Body of pancreas (tissue), 4 donors: Measurements from ENCODE around the gene HES5. TPM values are rescaled to one million over a fixed set of nuclear protein-coding genes. Genes with fewer than 3 reads are reported as not detected.

Experiments
- ATAC-seq: fragments of 150-250 bp; one replicate; pipeline ENCODE4 v1.9.1; 2016
- DNase-seq, 4 donors: peaks; one replicate each; pipeline ENCODE4 v3.0.0-alpha.2; 2019
- H3K27ac ChIP-seq, 4 donors: fragments of 200-600 bp; sonication (generic); 1 replicate in 3 of 4; 2 replicates in 1 of 4; pipeline versions ENCODE4 v1.5.1 to v1.6.1; 2016 to 2019; ENCODE audit warnings: mild to moderate bottlenecking in 1 of 4, mixed read lengths in 1 of 4, moderate library complexity in 1 of 4
- H3K27me3 ChIP-seq, 2 donors: fragments of 200-600 bp; sonication (generic); one replicate each; pipeline ENCODE4 v1.6.0; 2016; ENCODE audit warnings: mild to moderate bottlenecking in 1 of 2
- H3K36me3 ChIP-seq, 2 donors: fragments of 200-600 bp; sonication (generic); replicated peaks in 1 of 2; 2 replicates each; pipeline ENCODE4 v1.5.1; 2016; ENCODE audit warnings: low read depth in 2 of 2; ENCODE audit not compliant: insufficient read depth in 1 of 2
- H3K4me1 ChIP-seq: fragments of 200-600 bp; sonication (generic); one replicate; pipeline ENCODE4 v1.6.0; 2016
- H3K4me3 ChIP-seq, 2 donors: fragments of 200-600 bp; sonication (generic); 1 replicate in 1 of 2; 2 replicates in 1 of 2; pipeline ENCODE4 v1.5.1; 2016 to 2019
- H3K9me3 ChIP-seq, 3 donors: fragments of 200-600 bp; sonication (generic); 1 replicate in 2 of 3; 2 replicates in 1 of 3; pipeline ENCODE4 v1.5.1; 2016
- CTCF ChIP-seq, 7 experiments: fragments of 450-650 bp in 4 of 7; fragments of 200-600 bp in 3 of 7; sonication (generic) in 3 of 7; IDR thresholded peaks; one replicate each; pipeline ENCODE4 v1.5.1; 2016 to 2019; ENCODE audit warnings: antibody characterized with exemption in 7 of 7
- POLR2A ChIP-seq, 3 donors: fragments of 450-650 bp; IDR thresholded peaks; one replicate each; pipeline ENCODE4 v1.6.1; 2016; ENCODE audit warnings: antibody characterized with exemption in 3 of 3, mild to moderate bottlenecking in 2 of 3
- WGBS, 2 donors: methylation state at CpG; one replicate each; pipeline ENCODE4 v1.1.5; 2017; 5-methylcytosine and 5-hydroxymethylcytosine counted together
- intact Hi-C: fragments of 100-400 bp; cut with DNase I; formaldehyde crosslinking; loops from one replicate; pipeline ENCODE4 v1.15.1; 2023
- total RNA-seq, 2 donors: library from RNA; depleted of rRNA; stranded (reverse); fragments of >200 nt; gene quantifications; one replicate each; pipeline ENCODE4 v1.1.0, GENCODE V29; 2016

The HES5 gene
- total RNA-seq, 2 donors from 2014 or later: not detected

- Histone ChIP-seq H3K27ac (no peak overlapping the region), H3K9me3 (no peaks in the 10 kb centered on the region), H3K4me1 (no peaks in the 10 kb centered on the region), H3K27me3 (peaks cover 0 to 4% of the 10 kb centered on the region in 2 donors), H3K36me3 (no peaks in the 10 kb centered on the region), H3K4me3 (no peak overlapping the region)
- TF ChIP-seq CTCF (IDR thresholded peaks at IDR 0.05) (no peak), POLR2A (IDR thresholded peaks at IDR 0.05) (no peak)
- DNase-seq: no peak
- intact Hi-C loops: loop anchor here (5.0 to 10.0 kb wide), 2 partner anchors 46 to 121 kb away; partner anchors contain the start of gene PRXL2B
- 78 to 86% methylated on average over 3 to 4 of the region's 4 CpGs for WGBS, 2 donors
- ATAC-seq: no peak
Measured at GRCh38 chr1:2538376-2538775, 8.3 kb upstream of the HES5 start.

- intact Hi-C loops: loop anchor here (5.0 to 10.0 kb wide), 2 partner anchors 47 to 120 kb away; partner anchors contain the start of gene PRXL2B
- ATAC-seq (no peak), DNase-seq (no peak)
- Histone ChIP-seq H3K4me1 (no peaks in the 10 kb centered on the region), H3K36me3 (no peaks in the 10 kb centered on the region), H3K4me3 (no peak overlapping the region), H3K27ac (no peak overlapping the region), H3K27me3 (peaks cover 0 to 4% of the 10 kb centered on the region in 2 donors), H3K9me3 (no peaks in the 10 kb centered on the region)
- 79% methylated on average over 9 of the region's 9 CpGs; no CpG with 5 or more reads in 1 of the 2 donors for WGBS, 2 donors
- no peak for TF ChIP-seq CTCF (IDR thresholded peaks at IDR 0.05)
- TF ChIP-seq POLR2A (IDR thresholded peaks at IDR 0.05): no peak
Measured at GRCh38 chr1:2537784-2538115, 7.7 kb upstream of the HES5 start.

- intact Hi-C loops: loop anchor here (5.0 to 10.0 kb wide), 2 partner anchors 49 to 119 kb away; partner anchors contain the start of gene PRXL2B
- TF ChIP-seq CTCF (IDR thresholded peaks at IDR 0.05): no peak
- Histone ChIP-seq H3K27me3 (peaks cover 0 to 2% of the 10 kb centered on the region in 2 donors), H3K27ac (no peak overlapping the region), H3K4me1 (peaks cover 7% of the 10 kb centered on the region), H3K9me3 (no peaks in the 10 kb centered on the region), H3K4me3 (no peak overlapping the region), H3K36me3 (no peaks in the 10 kb centered on the region)
- ATAC-seq (no peak), DNase-seq (no peak)
- WGBS, 2 donors: 81 to 85% methylated on average over 6 to 9 of the region's 9 CpGs
Measured at GRCh38 chr1:2535981-2536380, 5.9 kb upstream of the HES5 start.

GRCh38 chr1:2535455-2535854 lies 5.4 kb upstream of the HES5 start:
- TF ChIP-seq CTCF (IDR thresholded peaks at IDR 0.05) (no peak), POLR2A (IDR thresholded peaks at IDR 0.05) (no peak)
- Histone ChIP-seq H3K4me1 (peaks cover 12% of the 10 kb centered on the region), H3K36me3 (no peaks in the 10 kb centered on the region), H3K9me3 (no peaks in the 10 kb centered on the region), H3K4me3 (no peak overlapping the region), H3K27ac (no peak overlapping the region), H3K27me3 (no peaks in the 10 kb centered on the region)
- DNase-seq (no peak), ATAC-seq (no peak)
- intact Hi-C loops: loop anchor here (5.0 to 10.0 kb wide), 2 partner anchors 49 to 118 kb away; partner anchors contain the start of gene PRXL2B
- WGBS, 2 donors: 32 to 40% methylated on average over 6 to 23 of the region's 27 CpGs
